ENCODE results near the gene GCHFR.

Gene GCHFR

DNA sequence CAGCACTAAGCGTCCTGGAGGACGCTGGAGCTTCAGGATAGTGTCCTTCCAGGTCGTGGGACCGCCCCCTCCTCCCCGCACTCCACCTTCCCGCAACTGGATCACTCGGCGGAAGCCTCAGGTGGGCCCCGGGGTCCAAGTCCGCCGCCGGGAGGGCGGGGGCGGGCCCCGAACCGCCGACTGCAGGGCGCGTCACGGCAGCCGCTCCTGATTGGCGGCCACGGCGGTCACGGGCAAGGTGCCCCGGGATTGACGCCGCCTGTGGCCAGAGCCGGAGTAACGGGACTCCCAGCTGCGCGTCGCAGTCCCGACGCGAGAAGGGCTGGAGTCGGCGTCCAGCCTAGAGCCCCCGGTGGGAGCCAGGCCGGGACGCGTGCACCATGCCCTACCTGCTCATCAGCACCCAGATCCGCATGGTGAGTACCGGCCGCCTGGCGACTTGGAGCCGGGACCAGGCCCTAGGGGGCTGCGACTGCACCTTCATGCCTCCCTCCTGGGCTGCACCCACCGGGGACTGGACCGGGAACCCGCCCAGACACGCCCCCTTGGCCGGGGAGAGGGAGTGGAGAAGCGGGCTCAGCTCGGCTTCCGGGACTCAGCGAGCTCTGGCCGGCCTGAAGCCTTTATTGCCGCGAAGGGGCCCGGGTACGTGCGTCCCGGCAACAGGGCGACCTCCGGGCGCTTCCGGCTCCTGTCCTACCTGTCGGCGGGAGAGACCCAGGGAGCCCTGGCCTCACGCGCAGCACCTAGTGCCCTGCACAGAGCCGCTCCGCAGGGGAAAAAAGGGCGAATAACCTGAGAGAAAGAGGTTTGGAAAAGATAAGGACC lies at the start of gene GCHFR:
Gene GCHFR, plus strand, starts transcription at position 268 of the 828 bp plus-strand sequence. Its CDS starts 113 bp downstream, at position 381.
- peak; percentile 38 for DNase-seq (ENCODE audit: low read depth)

- DNase-seq (ENCODE audit: low read depth): no peak
These were observed 49.7 kb upstream of the GCHFR start for GRCh38 chr15:40714144-40714543.

DNA sequence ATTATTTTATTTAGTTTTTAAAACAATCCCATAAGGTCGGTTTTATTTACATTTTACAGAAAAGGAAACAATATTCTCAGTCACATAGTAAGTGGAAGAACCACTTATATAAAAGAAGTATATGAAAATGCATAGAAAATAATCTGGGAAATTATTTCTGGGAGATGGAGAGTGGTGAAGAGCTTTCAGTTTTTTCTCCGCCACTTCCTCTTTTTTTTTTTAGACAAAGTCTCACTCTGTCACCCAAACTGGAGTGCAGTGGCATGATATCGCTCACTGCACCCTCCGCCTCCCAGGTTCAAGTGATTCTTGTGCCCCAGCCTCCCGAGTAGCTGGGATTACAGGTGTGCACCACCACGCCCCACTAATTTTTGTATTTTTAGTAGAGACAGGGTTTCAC lies 47.7 kb upstream of the GCHFR start:
- DNase-seq (ENCODE audit: low read depth): no peak

GRCh38 chr15:40721701-40722100 lies 42.2 kb upstream of the GCHFR start:
- no peak for DNase-seq (ENCODE audit: low read depth)

DNA sequence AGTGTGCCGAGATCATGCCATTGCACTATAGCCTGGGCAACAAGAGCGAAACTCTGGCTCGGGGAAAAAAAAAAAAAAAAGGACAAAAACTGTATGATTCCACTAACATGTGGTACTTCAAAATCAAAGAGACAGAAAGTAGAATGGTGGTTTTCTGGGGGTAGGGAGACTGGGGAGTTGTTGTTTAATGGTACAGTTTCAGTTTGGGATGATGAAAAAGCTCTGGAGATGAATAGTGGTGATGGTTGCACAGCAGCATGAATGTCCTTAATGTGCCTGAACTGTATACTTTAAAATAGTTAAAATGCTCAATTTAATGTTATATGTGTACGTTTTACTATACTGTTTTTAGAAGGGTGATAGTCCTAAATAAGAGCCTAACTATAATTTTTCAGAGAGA lies 41.5 kb upstream of the GCHFR start:
- no peak for DNase-seq (ENCODE audit: low read depth)

GRCh38 chr15:40722934-40723333 lies 40.9 kb upstream of the GCHFR start:
- no peak for DNase-seq (ENCODE audit: low read depth)

GRCh38 chr15:40723919-40724318 lies 39.9 kb upstream of the GCHFR start:
- DNase-seq (ENCODE audit: low read depth): no peak

- no peak for DNase-seq (ENCODE audit: low read depth)
These were observed 32.8 kb upstream of the GCHFR start for GRCh38 chr15:40731034-40731433.

GRCh38 chr15:40736575-40736974 lies 27.3 kb upstream of the GCHFR start:
- DNase-seq (ENCODE audit: low read depth): no peak

GRCh38 chr15:40737048-40737447 lies 26.8 kb upstream of the GCHFR start:
- no peak for DNase-seq (ENCODE audit: low read depth)

- no peak for DNase-seq (ENCODE audit: low read depth)
These were observed 24.8 kb upstream of the GCHFR start for GRCh38 chr15:40739047-40739446.

DNA sequence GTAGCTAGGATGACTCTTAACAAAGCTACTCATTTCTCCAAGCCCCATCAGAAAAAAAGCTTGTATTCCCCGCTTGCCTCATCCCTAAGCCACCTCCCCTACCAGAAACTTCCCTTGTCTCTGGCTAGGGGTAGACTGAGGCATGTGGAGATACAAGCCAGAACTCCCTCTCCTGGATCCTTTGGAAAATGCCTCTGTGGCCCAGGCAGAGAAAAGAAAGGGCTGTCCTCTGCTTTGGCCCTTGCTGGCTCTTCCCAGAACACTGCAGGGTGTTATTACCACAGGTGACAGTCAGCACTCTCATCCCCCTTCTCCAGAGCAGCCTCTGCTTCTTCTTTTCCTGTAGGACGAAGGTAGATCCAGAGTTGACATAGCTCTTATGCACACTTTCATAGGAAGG lies 24.0 kb upstream of the GCHFR start:
- DNase-seq (ENCODE audit: low read depth): no peak

- no peak for DNase-seq (ENCODE audit: low read depth)
These were observed 20.4 kb upstream of the GCHFR start for GRCh38 chr15:40743485-40743901.

DNA sequence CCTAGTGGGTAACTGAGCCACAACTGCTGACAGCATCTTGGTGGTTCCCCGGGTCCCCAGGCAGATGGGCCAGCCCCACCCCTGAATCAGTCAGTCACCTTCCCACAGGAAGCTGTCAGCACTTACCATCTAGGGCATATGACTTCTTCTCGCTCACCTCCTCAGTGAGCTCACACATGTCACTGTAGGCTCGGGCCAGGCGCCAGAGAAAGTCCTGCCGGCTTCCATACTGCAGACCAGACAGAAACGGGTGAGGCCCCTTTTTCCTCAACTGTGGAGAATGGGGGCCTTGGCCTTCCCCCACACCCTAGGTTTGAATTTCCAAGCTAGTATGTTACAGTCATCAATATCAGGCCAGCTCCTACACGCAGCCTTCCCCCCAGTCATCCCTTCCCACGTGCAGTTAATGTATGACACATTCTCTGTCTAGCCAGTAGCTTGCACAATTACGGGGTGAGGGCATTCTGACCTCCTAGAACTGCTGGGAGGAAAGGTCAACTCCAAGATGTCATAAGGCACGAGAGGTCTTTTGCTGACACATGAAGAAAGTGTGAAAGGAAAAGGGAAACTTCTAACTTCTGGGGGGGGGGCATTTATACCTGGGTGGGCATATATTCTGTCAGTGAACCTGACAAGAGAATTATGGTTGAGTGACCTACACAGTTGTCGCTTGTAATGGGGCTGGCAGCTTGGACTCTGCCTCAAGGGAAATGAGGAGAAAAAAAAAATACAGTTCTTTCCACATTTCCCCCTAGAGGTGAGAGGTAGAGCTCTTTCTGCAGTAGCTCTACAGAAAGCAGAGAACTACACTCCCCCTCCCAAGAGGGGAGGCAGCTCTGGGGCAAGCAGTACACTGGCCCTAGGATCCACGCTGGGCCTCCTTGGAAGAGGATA lies 19.7 kb upstream of the GCHFR start:
- peak; percentile 49 for DNase-seq (ENCODE audit: low read depth)

DNA sequence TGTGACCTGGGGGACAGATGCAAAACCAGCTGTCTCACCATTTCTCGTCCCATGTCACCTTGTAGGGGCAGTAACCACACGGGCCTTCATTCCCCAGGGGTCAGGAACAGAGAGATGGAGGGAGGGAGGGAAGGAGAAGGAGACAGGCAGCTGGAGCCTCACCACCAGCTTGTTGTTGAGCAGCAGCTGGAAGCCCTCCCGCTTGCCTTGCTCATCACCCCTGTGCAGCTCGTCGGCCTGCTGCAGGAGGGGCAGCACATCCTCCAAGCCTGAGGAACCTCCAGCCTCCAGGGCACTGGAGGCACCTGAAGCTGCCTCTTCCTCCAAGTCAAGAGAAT lies 19.1 kb upstream of the GCHFR start:
- no peak for DNase-seq (ENCODE audit: low read depth)

DNA sequence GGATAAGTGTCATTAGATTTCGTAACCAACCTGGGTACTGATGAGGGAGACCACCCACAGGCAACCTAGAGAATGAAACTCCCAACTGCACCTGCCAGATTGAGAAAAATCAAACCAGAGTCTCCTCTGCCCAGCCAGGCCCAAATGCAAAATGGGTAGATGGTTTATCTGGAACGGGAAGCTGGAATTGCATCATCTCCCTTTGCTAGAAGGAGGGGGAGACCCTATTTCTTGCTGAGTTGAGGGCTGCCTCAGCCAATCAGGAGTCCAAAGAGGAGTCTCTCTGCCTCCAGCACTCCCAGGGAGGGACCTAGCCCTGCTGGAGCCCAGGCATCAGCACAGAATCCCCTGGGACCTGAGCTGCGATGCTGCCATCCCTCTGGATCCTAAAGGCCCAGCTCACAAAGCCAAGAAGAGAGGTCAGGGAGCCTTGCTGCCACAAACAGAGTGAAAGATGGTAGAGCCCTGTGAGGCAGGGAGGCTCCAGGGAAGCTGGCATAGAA lies 16.9 kb upstream of the GCHFR start:
- DNase-seq (ENCODE audit: low read depth): no peak

DNA sequence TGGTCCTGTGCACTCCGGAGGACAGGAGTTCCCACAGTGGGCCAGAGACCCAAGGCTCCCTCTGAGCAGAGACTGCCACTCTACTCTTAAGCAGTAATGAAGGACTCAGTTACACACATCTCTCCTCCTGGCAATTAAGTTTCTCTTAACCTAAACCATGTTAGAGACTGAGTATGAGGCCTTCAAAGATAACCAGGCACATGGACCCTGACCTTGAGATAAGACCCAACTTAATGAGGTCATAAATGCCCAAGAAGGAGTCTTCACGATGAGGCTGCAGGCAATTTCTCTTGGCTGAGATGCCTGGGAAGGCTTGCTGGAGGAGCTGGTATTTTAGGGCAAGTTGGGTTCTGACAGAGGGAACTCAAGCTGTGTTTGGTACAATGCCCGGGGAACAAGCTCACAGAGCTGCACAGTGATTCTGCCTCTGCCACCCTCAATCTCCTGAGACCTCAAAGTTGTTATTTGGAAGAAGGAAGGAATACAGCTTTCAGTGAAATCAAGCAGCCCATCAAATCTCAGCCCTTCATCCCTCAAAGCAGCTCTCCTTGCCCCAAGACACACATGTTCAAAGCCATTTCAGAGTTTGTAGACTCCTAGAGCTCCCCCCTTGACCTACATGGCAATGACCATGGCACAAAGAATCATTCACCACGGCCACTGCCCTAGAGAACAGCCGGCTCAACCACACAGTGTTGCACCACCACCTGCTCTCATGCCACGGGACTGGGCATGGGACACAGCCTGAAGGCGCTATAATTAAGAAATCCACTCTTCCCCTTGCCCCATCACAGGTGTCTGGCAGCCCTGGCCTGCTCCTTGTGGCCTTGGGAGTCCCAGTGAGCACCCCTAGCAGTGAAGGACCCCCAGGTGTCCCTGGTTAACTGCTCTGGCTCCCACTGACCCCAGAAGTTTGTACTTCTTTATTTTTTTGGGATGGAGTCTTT lies 15.9 kb upstream of the GCHFR start:
- DNase-seq (ENCODE audit: low read depth): no peak

DNA sequence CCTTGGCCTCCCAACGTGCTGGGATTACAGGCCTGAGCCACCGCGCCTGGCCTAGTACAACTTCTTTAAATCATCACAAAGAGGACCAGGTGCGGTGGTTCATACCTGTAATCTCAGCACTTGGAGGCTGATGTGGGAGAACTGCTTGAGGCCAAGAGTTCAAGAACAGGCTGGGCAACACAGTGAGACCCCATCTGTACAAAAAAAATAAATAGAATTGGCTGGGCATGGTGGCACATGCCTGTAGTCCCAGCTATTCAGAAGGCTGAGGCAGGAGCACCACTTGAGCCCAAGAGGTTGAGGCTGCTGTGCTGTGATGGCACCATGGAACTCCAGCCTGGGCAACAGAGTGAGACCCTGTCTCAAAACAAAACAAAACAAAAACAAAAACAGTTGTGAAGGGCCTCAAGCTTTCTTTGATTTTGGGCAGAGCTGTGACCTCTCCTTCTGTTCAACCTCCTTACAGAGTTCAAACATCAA lies 14.7 kb upstream of the GCHFR start:
- no peak for DNase-seq (ENCODE audit: low read depth)

GRCh38 chr15:40750885-40751284 lies 13.0 kb upstream of the GCHFR start:
- DNase-seq (ENCODE audit: low read depth): no peak

GRCh38 chr15:40751745-40752144 lies 12.1 kb upstream of the GCHFR start:
- no peak for DNase-seq (ENCODE audit: low read depth)

- no peak for DNase-seq (ENCODE audit: low read depth)
These were observed 9.3 kb upstream of the GCHFR start for GRCh38 chr15:40754574-40754882.
